ENCODE results near the gene BRINP3. TPM values are rescaled to one million over a fixed set of nuclear protein-coding genes. Genes with fewer than 3 reads are reported as not detected.

Gene BRINP3
- total and polyA plus RNA-seq, 4 experiments from 2014 or later = not detected

DNA sequence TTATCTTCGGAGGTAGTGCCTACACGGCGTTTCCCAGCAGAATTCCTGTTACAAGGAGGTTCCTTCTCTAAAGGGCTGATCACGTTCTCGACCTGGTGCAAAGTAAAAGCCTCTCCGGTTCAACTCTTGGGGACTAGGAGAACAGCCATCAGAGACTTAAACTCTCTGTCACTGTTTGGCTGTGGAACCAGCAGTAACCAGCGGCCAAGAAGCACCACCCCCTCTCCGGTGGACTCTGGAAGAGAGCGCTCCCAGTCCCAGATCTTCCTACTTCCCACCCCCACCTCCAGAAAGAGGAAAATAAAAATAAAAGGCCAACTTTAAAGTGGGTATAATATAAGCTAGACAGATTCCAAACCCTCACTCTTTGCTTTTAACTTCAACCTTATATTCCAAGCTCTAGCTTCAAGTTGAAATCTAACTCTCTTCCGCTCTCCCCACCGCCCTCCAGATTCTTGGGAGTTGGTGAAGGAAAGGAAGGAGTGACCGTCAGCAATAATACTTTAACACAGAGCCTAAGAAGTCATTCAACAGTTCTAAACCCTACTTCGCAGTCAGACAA, 2.9 kb downstream of the BRINP3 start:
- no peak overlapping the region for H3K4me3 Mint-ChIP-seq
- no peaks in the 10 kb centered on the region for H3K36me3 Mint-ChIP-seq
- Histone ChIP-seq H3K9me3 (ENCODE audit: control insufficient read depth in 1 of 2, low read length in 2 of 2) (no peaks in the 10 kb centered on the region), H3K4me3 (ENCODE audit: low read length in 2 of 2) (no peak overlapping the region), H3K27me3 (ENCODE audit: insufficient read depth, low read length) (no peaks in the 10 kb centered on the region), H3K4me1 (ENCODE audit: insufficient read depth, low read length) (no peaks in the 10 kb centered on the region), H3K27ac (ENCODE audit: low read depth, low read length) (no peak overlapping the region), H3K36me3 (ENCODE audit: insufficient read depth, low read length) (no peaks in the 10 kb centered on the region)
- ChIA-PET CTCF (ENCODE audit: partially characterized antibody) (no interaction called here), POLR2A (ENCODE audit: partially characterized antibody) (no interaction called here)
- no peak overlapping the region for H3K27ac Mint-ChIP-seq
- H3K4me1 Mint-ChIP-seq = peaks cover 9 to 19% (median 13%) of the 10 kb centered on the region in 4 donors
- DNase-seq = no peak
- peaks cover 0 to 16% (median 4%) of the 10 kb centered on the region in 8 donors for H3K9me3 Mint-ChIP-seq
- H3K27me3 Mint-ChIP-seq = peaks cover 3 to 6% of the 10 kb centered on the region in 2 donors
- intact Hi-C loops (cut with micrococcal nuclease) = no loop called here

DNA sequence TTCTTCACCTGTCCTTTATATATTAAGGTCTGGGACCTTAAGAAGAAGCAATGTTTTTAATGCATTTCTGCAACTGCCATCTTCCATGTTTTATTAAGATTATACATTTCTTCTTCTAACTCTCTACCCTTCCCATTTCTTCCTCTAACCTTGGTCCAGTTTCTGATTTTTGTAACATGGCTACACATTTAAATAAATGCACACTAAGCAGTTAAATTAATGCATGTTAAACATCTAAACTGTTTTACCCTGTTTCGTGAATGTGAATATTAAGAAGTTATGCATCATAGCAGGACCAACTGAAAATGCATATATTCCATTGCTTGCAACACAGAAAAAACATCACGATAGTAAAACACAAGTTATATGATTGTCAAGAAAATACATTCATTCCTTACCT, 3.7 kb downstream of the BRINP3 start:
- no peaks in the 10 kb centered on the region for H3K27me3 ChIP-seq (ENCODE audit: insufficient read depth, low read length)
- H3K4me1 ChIP-seq (ENCODE audit: insufficient read depth, low read length) = no peaks in the 10 kb centered on the region
- no peaks in the 10 kb centered on the region for H3K9me3 ChIP-seq (ENCODE audit: control insufficient read depth in 1 of 2, low read length in 2 of 2)
- Mint-ChIP-seq H3K9me3 (peaks cover 0 to 16% (median 4%) of the 10 kb centered on the region in 8 donors), H3K36me3 (no peaks in the 10 kb centered on the region), H3K27ac (no peak overlapping the region), H3K4me3 (no peak overlapping the region), H3K4me1 (peaks cover 9 to 19% (median 13%) of the 10 kb centered on the region in 4 donors), H3K27me3 (peaks cover 3 to 6% of the 10 kb centered on the region in 2 donors)
- no peaks in the 10 kb centered on the region for H3K36me3 ChIP-seq (ENCODE audit: insufficient read depth, low read length)
- no peak overlapping the region for H3K27ac ChIP-seq (ENCODE audit: low read depth, low read length)
- H3K4me3 ChIP-seq (ENCODE audit: low read length in 2 of 2) = no peak overlapping the region
- intact Hi-C loops (cut with micrococcal nuclease) = no loop called here
- ChIA-PET POLR2A (ENCODE audit: partially characterized antibody) (no interaction called here), CTCF (ENCODE audit: partially characterized antibody) (no interaction called here)
- DNase-seq = no peak

DNA sequence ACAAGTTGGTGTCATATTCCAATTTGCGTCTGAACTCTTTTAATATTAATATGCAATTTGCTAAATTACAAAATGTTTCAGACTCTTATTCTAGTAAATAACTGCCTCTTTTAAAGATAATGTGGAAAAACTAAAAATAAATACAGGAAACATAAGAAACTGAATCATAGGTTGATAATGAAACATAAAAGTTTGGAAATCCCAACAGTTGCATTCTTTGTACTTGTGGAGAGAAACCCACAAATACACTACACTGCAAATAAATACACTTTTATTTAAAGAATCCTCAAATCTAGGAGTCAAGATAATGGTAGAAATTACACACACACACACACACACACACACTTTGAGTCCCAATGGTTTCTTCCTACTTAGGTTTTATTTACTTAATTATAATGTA, 5.2 kb downstream of the BRINP3 start:
- intact Hi-C loops (cut with micrococcal nuclease) = no loop called here
- Mint-ChIP-seq H3K27me3 (peaks cover 0 to 4% of the 10 kb centered on the region in 2 donors), H3K36me3 (no peaks in the 10 kb centered on the region), H3K4me3 (no peak overlapping the region), H3K9me3 (peaks cover 0 to 15% (median 4%) of the 10 kb centered on the region in 8 donors), H3K27ac (no peak overlapping the region), H3K4me1 (peaks cover 2 to 6% (median 3%) of the 10 kb centered on the region in 4 donors)
- ChIA-PET POLR2A (ENCODE audit: partially characterized antibody) (no interaction called here), CTCF (ENCODE audit: partially characterized antibody) (no interaction called here)
- Histone ChIP-seq H3K9me3 (ENCODE audit: control insufficient read depth in 1 of 2, low read length in 2 of 2) (no peaks in the 10 kb centered on the region), H3K4me3 (ENCODE audit: low read length in 2 of 2) (no peak overlapping the region), H3K36me3 (ENCODE audit: insufficient read depth, low read length) (no peaks in the 10 kb centered on the region), H3K4me1 (ENCODE audit: insufficient read depth, low read length) (no peaks in the 10 kb centered on the region), H3K27me3 (ENCODE audit: insufficient read depth, low read length) (no peaks in the 10 kb centered on the region), H3K27ac (ENCODE audit: low read depth, low read length) (no peak overlapping the region)
- no peak for DNase-seq

DNA sequence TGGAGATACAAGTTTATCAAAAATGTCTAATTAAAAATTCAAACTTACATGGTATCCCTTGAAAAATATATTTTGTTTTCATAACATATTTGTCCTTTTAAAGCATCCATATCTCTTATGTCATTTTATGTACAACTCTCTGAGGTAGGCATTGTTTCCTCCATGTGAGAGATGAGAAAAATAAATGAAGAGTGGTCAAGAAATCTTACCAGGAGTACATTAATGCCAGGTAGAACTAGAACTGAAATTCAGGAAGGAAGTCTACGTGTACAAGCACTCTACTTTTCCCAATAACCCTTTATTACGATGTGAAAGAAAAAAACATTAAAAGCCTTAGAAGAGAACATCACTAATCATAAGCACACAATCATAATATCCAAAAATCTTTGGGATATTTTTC, 5.6 kb downstream of the BRINP3 start:
- H3K4me3 ChIP-seq (ENCODE audit: low read length in 2 of 2) = no peak overlapping the region
- Mint-ChIP-seq H3K4me3 (no peak overlapping the region), H3K4me1 (peaks cover 0 to 2% (median 0%) of the 10 kb centered on the region in 4 donors), H3K9me3 (peaks cover 0 to 14% (median 4%) of the 10 kb centered on the region in 8 donors), H3K36me3 (no peaks in the 10 kb centered on the region), H3K27me3 (peaks cover 0 to 2% of the 10 kb centered on the region in 2 donors), H3K27ac (no peak overlapping the region)
- H3K27ac ChIP-seq (ENCODE audit: low read depth, low read length) = no peak overlapping the region
- DNase-seq = no peak
- ChIA-PET CTCF (ENCODE audit: partially characterized antibody) (no interaction called here), POLR2A (ENCODE audit: partially characterized antibody) (no interaction called here)
- H3K27me3 ChIP-seq (ENCODE audit: insufficient read depth, low read length) = no peaks in the 10 kb centered on the region
- H3K4me1 ChIP-seq (ENCODE audit: insufficient read depth, low read length) = no peaks in the 10 kb centered on the region
- intact Hi-C loops (cut with micrococcal nuclease) = no loop called here
- no peaks in the 10 kb centered on the region for H3K36me3 ChIP-seq (ENCODE audit: insufficient read depth, low read length)
- no peaks in the 10 kb centered on the region for H3K9me3 ChIP-seq (ENCODE audit: control insufficient read depth in 1 of 2, low read length in 2 of 2)

DNA sequence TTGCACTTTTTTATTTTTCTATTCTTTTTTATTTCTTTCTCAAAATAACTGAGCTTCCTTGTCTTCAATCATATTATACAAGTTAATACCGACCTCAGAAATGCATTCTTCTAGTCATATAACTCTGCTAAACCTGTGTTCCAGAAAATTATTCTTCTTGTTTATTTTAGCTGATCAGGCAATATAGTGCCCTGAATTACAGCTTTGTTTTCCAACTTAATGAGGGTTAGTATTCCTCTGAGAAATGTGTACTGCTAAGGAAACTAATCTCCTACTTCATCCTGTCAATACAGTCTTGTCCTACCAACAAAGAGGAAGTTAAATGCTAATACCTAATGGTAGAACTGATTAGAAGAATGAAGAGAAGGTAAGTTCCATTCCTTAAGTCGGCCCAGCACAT, 13.0 kb downstream of the BRINP3 start:
- intact Hi-C loops (cut with micrococcal nuclease) = no loop called here
- H3K9me3 Mint-ChIP-seq = peaks cover 0 to 6% (median 3%) of the 10 kb centered on the region in 8 donors
- ChIA-PET CTCF (ENCODE audit: partially characterized antibody) (no interaction called here), POLR2A (ENCODE audit: partially characterized antibody) (no interaction called here)
- no peak overlapping the region for H3K4me3 Mint-ChIP-seq
- H3K36me3 Mint-ChIP-seq = no peaks in the 10 kb centered on the region
- H3K4me3 ChIP-seq (ENCODE audit: low read length in 2 of 2) = no peak overlapping the region
- H3K4me1 Mint-ChIP-seq = no peaks in the 10 kb centered on the region
- no peaks in the 10 kb centered on the region for H3K27me3 ChIP-seq (ENCODE audit: insufficient read depth, low read length)
- no peaks in the 10 kb centered on the region for H3K4me1 ChIP-seq (ENCODE audit: insufficient read depth, low read length)
- no peaks in the 10 kb centered on the region for H3K27me3 Mint-ChIP-seq
- no peaks in the 10 kb centered on the region for H3K36me3 ChIP-seq (ENCODE audit: insufficient read depth, low read length)
- no peak overlapping the region for H3K27ac ChIP-seq (ENCODE audit: low read depth, low read length)
- DNase-seq = no peak
- H3K9me3 ChIP-seq (ENCODE audit: control insufficient read depth in 1 of 2, low read length in 2 of 2) = no peaks in the 10 kb centered on the region
- H3K27ac Mint-ChIP-seq = no peak overlapping the region

DNA sequence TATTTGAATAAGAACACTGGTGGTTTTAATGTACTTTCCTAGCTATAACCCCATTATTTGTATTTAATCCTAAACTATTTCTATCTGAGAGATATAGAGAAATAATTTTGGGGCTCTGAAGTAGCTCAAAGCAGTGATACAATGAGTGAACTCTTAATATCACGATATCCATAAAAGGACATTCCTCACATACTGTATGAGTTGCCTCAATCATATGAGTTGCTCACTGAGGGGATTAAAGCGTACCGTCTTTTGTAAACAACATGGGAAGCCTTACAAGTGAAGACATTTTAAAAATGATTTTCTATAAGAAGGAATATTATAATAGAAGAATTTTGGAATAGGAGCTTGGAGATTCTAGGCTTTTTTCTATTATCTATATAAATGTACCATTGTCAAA, 21.5 kb downstream of the BRINP3 start:
- Mint-ChIP-seq H3K36me3 (no peaks in the 10 kb centered on the region), H3K27me3 (no peaks in the 10 kb centered on the region), H3K9me3 (peaks cover 0 to 18% (median 4%) of the 10 kb centered on the region in 8 donors), H3K4me1 (no peaks in the 10 kb centered on the region), H3K27ac (no peak overlapping the region), H3K4me3 (no peak overlapping the region)
- Histone ChIP-seq H3K36me3 (ENCODE audit: insufficient read depth, low read length) (no peaks in the 10 kb centered on the region), H3K27ac (ENCODE audit: low read depth, low read length) (no peak overlapping the region), H3K9me3 (ENCODE audit: control insufficient read depth in 1 of 2, low read length in 2 of 2) (no peaks in the 10 kb centered on the region), H3K4me3 (ENCODE audit: low read length in 2 of 2) (no peak overlapping the region), H3K27me3 (ENCODE audit: insufficient read depth, low read length) (no peaks in the 10 kb centered on the region), H3K4me1 (ENCODE audit: insufficient read depth, low read length) (no peaks in the 10 kb centered on the region)
- no peak for DNase-seq
- ChIA-PET POLR2A (ENCODE audit: partially characterized antibody) (no interaction called here), CTCF (ENCODE audit: partially characterized antibody) (no interaction called here)
- intact Hi-C loops (cut with micrococcal nuclease) = no loop called here

DNA sequence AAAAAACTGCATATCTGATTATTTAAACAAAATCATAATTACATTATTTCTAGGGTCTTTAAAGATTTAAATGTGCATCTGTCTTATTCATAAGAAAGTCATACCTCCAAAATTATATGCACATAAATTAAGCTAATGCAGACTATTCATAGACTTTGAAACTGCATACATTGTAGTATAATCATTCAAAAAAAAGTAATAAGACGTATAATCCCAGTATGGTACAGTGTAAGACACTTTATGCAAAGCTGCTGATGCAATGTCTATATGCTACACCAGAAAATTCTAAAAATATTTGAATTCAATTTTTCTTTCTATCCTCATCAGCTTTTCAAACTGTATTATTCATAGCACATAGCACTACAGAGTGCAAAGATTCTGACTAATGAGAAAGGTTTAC, 22.0 kb downstream of the BRINP3 start:
- Histone ChIP-seq H3K27ac (ENCODE audit: low read depth, low read length) (no peak overlapping the region), H3K4me3 (ENCODE audit: low read length in 2 of 2) (no peak overlapping the region), H3K4me1 (ENCODE audit: insufficient read depth, low read length) (no peaks in the 10 kb centered on the region), H3K36me3 (ENCODE audit: insufficient read depth, low read length) (no peaks in the 10 kb centered on the region), H3K27me3 (ENCODE audit: insufficient read depth, low read length) (no peaks in the 10 kb centered on the region), H3K9me3 (ENCODE audit: control insufficient read depth in 1 of 2, low read length in 2 of 2) (no peaks in the 10 kb centered on the region)
- ChIA-PET POLR2A (ENCODE audit: partially characterized antibody) (no interaction called here), CTCF (ENCODE audit: partially characterized antibody) (no interaction called here)
- Mint-ChIP-seq H3K4me3 (no peak overlapping the region), H3K27me3 (no peaks in the 10 kb centered on the region), H3K4me1 (no peaks in the 10 kb centered on the region), H3K36me3 (no peaks in the 10 kb centered on the region), H3K9me3 (peaks cover 0 to 15% (median 3%) of the 10 kb centered on the region in 8 donors), H3K27ac (no peak overlapping the region)
- DNase-seq = no peak
- intact Hi-C loops (cut with micrococcal nuclease) = no loop called here

DNA sequence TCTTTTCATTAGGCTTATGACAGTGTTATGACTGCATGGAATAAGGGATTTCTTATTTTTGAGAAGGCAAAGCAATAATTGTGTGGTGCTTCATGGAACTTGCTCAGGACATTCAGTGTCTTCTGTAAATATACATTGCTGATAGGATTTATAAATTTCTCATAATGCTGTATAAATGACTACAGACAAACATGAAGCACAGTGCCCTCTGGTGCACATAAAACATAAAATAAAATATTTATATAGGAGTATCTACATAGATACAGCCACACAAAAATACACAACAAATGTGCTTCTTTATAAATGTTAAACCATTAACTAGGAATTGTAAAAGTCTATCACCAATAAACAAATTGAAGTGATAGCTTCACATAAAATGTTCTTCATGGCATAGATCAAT, 24.1 kb downstream of the BRINP3 start:
- Histone ChIP-seq H3K27me3 (ENCODE audit: insufficient read depth, low read length) (no peaks in the 10 kb centered on the region), H3K4me3 (ENCODE audit: low read length in 2 of 2) (no peak overlapping the region), H3K4me1 (ENCODE audit: insufficient read depth, low read length) (no peaks in the 10 kb centered on the region), H3K36me3 (ENCODE audit: insufficient read depth, low read length) (no peaks in the 10 kb centered on the region), H3K27ac (ENCODE audit: low read depth, low read length) (no peak overlapping the region), H3K9me3 (ENCODE audit: control insufficient read depth in 1 of 2, low read length in 2 of 2) (no peaks in the 10 kb centered on the region)
- no peak for DNase-seq
- Mint-ChIP-seq H3K4me3 (no peak overlapping the region), H3K9me3 (peaks cover 0 to 15% (median 3%) of the 10 kb centered on the region in 8 donors), H3K27ac (no peak overlapping the region), H3K36me3 (no peaks in the 10 kb centered on the region), H3K4me1 (no peaks in the 10 kb centered on the region), H3K27me3 (no peaks in the 10 kb centered on the region)
- ChIA-PET CTCF (ENCODE audit: partially characterized antibody) (no interaction called here), POLR2A (ENCODE audit: partially characterized antibody) (no interaction called here)
- intact Hi-C loops (cut with micrococcal nuclease) = no loop called here
